GM20431 (cell line): Measurements from ENCODE around the gene KLHL13.
"Not testable (repeated sequence)": the region's sequence is repeated elsewhere in the genome, so short reads cannot be mapped to it uniquely, and the experiment has no call there.

Experiments used
- in situ Hi-C: fragments of 300-500 bp; cut with MseI, MboI; formaldehyde crosslinking; loops from one replicate; pipeline ENCODE4 v1.15.0; 2020; ENCODE audit warnings: low sequenced_read_pairs; ENCODE audit not compliant: unreplicated experiment

KLHL13 gene

GRCh38 chrX:118088084-118088483 is 28.5 kb downstream of the KLHL13 start:
- in situ Hi-C loops: no loop called here

- in situ Hi-C loops: no loop called here
Measured at GRCh38 chrX:118074196-118074595, 42.4 kb downstream of the KLHL13 start.

- in situ Hi-C loops: no loop called here
Measured at GRCh38 chrX:118066867-118067515, 49.6 kb downstream of the KLHL13 start.

- in situ Hi-C loops: no loop called here
Measured at GRCh38 chrX:118062817-118063615, 53.6 kb downstream of the KLHL13 start.

GRCh38 chrX:118062048-118062789 is 54.4 kb downstream of the KLHL13 start:
- in situ Hi-C loops: no loop called here

- in situ Hi-C loops: no loop called here
Measured at GRCh38 chrX:118058924-118059323, 57.7 kb downstream of the KLHL13 start.

GRCh38 chrX:118056870-118057269 is 59.7 kb downstream of the KLHL13 start:
- in situ Hi-C loops: no loop called here

- in situ Hi-C loops: no loop called here
Measured at GRCh38 chrX:118049713-118050112, 66.9 kb downstream of the KLHL13 start.

- in situ Hi-C loops: no loop called here
Measured at GRCh38 chrX:118047446-118048186, 69.0 kb downstream of the KLHL13 start.

- in situ Hi-C loops: no loop called here
Measured at GRCh38 chrX:118039591-118039990, 77.0 kb downstream of the KLHL13 start.

GRCh38 chrX:118038614-118039365 is 77.8 kb downstream of the KLHL13 start:
- in situ Hi-C loops: no loop called here

- in situ Hi-C loops: no loop called here
Measured at GRCh38 chrX:118026631-118027030, 90.0 kb downstream of the KLHL13 start.

GRCh38 chrX:118025226-118025625 is 91.4 kb downstream of the KLHL13 start:
- in situ Hi-C loops: no loop called here

- in situ Hi-C loops: no loop called here
Measured at GRCh38 chrX:118024482-118024881, 92.1 kb downstream of the KLHL13 start.

GRCh38 chrX:118022753-118023152 is 93.9 kb downstream of the KLHL13 start:
- in situ Hi-C loops: no loop called here

GRCh38 chrX:118016422-118016821 is 100.2 kb downstream of the KLHL13 start:
- in situ Hi-C loops: no loop called here

GRCh38 chrX:118002417-118002816 is 114.2 kb downstream of the KLHL13 start:
- in situ Hi-C loops: not testable (repeated sequence)

GRCh38 chrX:118000518-118000917 is 116.1 kb downstream of the KLHL13 start:
- in situ Hi-C loops: no loop called here

- in situ Hi-C loops: no loop called here
Measured at GRCh38 chrX:117998171-117998570, 118.4 kb downstream of the KLHL13 start.
